IPS-11a (cell line): ENCODE results near the gene TRIM15.

Experiments used
- H3K4me3 ChIP-seq: one replicate; pipeline ENCODE4 v1.5.1; 2013; ENCODE audit warnings: low read depth, low read length, control low read depth

TRIM15 gene

DNA sequence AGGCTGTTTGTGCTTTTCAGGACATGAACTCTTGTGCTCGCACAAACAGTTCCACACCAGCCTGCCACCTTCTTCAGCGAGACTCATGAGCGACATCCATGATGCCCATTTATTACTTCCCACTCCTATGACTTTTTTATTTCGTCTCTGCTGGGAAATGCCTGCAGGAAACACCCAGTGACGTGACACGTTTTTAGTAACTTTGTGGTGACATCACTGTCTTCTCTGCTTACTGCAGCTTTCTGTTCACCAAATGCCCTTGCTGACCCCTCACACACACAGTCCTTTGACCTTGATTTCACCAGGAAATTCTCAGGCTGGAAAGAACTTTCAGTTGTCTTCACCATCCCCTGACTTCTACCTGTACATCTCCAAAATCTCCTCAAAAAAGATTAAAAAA, 18.5 kb upstream of the TRIM15 start:
- H3K4me3 ChIP-seq = no peak overlapping the region

DNA sequence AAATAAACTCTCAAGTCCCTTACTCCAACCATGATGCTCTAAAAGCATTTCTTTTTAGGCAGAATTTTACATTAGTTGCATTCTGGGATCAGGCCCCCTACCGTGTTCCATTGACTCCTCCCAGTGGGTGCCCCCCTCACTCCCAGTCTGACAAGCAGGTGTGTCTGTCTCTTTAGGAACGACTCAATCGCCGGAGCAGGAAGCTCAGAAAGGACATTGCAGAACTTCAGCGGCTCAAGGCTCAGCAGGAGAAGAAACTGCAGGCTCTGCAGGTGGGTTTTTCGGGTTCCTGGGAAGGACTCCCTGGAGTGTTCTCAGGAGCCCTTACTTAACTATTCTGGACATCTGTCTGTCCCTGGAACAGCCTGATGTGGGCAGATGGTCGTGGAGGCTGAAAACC, 17.5 kb upstream of the TRIM15 start:
- H3K4me3 ChIP-seq = no peak overlapping the region

DNA sequence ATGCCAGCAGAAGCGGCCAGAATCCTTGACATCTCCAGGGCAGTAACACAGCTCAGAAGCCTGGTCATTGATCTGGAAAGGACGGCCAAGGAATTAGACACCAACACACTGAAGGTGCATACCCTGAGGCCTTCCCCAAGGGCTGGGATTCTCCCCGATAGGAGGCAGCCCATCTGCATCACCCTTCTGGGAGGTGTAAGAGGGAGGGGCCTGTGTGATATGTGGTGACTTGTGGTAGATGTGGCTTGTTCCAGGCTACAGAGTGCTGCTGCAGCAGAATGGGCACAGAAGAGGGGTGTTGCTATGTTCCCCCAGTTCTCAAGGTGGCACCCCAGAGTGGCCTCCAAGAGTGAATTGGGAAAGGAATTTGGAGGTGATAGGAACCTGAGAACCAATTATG, 16.2 kb upstream of the TRIM15 start:
- no peak overlapping the region for H3K4me3 ChIP-seq

DNA sequence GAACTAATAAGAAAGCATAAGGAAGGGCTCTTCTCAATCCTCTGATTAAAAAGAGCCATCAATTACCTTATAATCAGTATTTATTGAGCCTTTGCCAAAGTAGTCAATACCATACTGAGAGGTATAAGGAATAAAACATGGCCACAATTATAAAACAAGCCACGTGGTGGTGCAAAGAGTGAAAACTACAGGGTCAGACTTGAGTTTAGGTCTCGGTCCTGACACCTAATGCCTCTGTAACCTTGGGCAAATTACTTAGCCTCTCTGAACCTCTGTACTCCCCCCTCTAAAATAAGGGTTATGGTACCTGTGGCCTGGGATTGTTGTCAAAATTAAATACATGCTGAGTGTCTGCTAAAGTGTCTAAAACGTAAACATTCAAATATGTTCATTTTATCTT, 14.1 kb upstream of the TRIM15 start:
- no peak overlapping the region for H3K4me3 ChIP-seq

DNA sequence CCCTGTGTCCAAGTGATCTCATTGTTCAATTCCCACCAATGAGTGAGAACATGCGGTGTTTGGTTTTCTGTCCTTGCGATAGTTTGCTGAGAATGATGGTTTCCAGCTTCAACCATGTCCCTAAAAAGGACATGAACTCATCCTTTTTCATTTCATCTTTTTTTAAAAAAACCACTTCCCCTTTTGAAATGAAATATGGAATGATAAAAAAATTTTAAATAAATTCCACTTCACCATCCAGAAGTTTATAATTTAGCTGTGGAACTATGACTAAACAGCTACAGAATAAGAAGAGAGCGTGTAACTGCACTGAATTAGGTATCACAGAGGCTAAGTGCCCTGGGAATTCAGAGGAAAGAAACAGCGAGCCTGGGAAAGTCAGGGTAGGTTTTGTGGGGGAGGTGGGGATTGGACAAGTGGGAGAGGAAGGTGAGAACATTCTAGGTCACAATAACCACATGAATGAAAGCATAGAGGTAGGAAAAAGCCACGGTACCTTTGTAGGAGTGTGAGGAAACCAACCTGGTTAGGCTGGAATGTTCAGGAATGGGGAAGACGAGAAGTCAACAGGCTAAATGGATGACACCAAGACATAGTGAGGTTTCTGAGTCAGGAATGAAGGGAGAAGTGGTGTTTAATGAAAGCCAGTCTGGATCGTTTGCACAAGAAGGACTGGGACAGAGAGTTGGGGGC, 13.3 kb upstream of the TRIM15 start:
- H3K4me3 ChIP-seq = no peak overlapping the region

DNA sequence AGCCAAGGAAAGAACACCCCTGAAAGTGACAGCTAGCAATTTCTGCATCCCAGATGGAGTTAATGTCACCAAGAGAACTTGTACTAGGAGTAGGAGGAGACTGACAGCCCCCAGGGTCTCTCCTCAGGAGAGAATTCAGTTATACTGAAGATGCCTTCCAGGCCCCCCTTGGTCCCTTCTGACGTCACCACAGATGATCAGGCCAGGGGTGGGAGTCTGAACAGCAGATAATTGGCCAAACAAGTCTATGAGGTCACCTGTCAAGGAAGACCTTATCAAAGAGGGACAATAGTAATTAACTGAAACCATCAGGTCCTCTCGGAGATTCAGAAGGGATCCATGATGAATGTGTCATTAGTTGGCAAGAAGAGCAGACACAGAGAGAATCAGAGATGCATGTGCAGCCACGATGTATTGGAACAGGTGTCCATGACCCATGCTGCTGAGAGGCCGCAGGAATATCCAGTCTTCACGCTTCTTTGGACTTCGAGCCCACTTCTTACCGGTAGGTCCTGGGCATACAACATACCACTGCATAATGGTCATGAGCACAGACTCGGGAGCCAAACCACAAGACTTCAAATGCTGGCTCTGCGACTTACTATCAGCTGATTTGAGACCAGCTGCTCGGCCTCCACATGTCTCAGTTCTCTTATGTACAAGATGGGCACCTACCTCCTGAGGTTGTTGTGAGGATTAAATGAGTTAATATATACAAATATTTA, 12.5 kb upstream of the TRIM15 start:
- no peak overlapping the region for H3K4me3 ChIP-seq

DNA sequence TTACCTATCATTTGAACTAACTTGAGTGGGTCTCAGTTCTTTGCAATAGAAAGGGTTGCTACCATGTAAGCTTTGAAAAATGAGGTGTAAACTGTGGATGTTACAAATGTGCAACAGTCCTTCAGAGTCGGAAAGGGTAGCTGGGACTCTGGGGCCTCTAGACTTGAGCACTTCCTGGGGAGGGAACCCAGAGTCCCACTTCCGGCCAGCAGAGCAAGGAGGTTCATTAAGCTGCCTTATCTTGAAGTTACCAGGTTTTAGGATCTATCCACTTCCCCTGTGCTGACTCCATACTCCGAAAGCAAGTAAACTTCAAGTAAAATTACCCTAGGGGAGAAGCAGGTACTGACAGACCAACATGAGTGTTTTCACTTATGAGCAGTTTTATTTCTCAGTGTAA, 11.8 kb upstream of the TRIM15 start:
- H3K4me3 ChIP-seq = no peak overlapping the region

DNA sequence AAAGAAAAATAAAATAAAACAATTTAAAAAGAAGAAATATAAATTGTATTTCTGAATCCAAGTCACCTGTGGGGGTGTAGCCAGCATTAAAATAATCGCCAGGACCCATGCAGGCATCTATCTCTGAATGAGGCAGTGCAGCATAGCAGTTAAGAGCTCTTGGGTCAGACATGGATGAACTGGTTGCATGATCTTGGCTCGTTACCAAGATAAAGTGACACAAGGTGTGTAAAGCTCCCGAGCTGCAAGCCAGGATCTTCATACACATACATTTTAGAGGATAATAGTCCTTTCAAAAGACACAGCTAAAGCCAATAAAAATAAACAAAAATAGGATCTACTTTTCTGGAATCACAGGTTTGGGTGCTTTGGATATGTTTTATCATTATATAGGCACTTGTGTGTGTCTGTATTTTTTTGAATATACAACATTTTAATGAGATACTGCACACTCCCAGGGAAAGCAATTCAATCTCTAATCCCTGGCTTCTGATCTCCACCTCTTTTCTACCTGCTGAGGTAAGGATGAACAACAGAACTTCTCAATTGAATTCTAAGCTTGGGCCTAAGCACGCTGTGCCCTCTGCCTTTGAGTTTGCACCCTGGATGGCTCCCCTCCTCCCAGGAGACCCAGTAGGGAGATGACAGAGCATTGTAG, 11.2 kb upstream of the TRIM15 start:
- no peak overlapping the region for H3K4me3 ChIP-seq

DNA sequence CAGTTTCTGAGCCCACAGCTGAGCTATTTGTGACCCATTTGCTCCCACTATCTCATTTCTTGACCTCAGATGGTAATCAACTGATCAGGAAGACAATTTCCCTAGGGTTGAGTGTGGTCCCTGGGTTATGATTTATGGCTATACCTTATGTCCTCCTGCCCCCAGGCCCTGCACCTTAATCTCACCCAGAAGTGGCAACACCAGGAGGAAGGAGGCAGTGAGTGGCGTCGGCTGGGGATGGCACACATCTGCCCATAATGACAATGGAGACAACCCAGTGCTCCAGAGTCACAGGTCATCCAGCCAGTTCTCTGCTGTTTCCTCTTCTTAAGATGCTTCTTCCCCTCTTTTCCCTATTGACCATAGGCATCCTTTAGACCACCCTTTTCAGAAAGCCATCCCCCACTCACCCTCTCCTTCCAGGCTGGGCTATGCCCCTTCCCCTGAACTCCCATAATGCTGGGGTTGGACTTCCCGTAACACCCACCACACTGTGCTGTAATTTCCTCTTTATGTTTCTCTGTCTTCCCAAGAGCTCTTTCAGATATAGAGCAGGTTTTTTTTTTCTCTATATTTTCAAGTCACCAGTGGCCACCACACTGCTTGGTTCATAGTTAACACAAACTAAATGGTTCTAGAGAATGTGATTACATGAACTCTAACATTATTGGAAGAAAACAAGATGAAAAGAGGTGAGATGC, 10.3 kb upstream of the TRIM15 start:
- H3K4me3 ChIP-seq = no peak overlapping the region

DNA sequence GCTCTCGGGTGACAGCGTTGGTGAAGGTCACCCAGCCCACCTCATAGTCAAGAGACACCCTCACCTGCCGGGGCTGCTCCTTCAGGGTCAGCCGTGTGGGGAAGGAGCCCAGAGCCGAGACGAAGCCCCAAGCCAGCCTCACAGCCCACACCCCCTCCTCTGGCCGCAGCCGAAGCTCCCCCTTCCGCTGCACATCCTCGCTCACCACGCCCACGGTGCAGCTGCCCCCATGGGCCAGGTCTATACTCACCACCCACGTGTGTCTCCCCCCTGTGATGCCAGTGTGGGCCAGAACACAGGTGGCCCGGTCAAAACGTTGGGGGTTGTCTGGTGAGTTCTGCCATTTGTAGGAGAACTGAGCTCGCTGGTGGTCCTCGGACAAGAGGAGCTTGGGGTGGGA, 9.3 kb upstream of the TRIM15 start:
- no peak overlapping the region for H3K4me3 ChIP-seq

DNA sequence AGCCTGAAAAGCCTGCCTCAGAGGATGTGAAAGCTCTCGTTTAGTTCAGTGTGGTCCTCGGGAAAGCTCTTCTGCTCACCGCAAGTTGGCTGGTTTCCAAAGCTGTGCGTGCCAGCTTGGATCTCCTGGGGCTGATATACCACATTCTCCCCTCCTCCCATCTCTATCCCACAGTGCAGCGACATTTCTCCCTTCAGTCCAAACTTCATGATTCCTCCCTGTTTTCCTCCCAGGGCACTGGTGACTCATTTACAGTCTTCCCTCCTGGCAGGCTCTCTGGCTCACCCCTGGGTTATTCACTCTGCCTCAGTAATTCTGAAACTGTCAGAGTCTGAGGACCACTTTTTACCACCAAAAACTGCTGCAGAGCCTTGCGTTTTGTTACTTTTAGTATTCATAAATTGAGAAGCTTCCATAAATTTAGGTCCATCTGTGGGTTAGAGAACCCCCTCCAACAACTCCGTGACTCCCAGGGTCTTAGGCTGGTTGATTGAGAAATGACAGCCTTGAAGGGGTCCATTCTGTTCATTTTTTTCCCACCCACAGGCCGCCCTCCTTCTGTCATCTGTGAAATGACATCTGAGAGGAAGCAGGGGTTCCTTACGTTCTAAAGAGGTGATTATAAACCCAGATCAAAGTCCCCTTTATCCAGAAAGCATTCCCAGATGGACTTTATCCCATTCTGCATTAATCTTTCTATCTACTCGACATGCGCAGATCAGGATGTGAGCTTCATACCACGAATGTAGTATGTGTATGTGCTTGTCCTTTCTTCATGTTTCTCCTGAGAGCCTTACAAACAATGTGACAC, 8.4 kb upstream of the TRIM15 start:
- no peak overlapping the region for H3K4me3 ChIP-seq

DNA sequence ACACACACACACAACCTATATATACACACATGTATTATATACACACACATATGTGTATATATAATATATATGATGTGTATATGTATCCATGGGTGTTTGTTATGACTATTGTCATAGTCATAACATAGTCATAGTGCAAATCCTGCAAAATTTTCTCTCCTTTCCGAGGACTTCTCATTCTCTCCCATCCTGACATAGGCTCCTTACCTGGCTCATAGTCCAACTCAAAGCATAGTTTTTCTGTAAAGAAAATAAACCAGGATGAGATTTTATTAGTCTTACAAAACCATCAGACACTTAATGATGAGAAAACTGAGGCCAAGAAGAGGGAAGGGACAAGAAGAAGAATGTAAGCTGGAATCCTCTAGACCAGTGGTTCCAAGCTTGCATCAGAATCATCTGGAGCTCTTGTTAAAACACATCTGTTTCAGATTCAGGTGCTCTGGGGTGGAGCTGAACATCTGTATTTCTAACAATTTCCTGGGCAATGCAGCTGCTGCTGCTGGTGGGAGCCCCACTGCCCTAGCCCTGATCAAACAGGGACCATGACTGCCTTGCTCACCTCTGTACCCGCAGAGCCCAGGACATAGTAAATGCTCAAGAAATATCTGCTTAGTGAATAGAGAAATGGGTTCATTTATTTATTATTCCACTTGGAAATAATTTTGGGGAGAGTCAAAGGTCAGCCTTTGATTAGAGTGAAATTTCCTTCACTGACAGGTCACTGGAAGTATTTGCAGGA, 7.7 kb upstream of the TRIM15 start:
- no peak overlapping the region for H3K4me3 ChIP-seq

DNA sequence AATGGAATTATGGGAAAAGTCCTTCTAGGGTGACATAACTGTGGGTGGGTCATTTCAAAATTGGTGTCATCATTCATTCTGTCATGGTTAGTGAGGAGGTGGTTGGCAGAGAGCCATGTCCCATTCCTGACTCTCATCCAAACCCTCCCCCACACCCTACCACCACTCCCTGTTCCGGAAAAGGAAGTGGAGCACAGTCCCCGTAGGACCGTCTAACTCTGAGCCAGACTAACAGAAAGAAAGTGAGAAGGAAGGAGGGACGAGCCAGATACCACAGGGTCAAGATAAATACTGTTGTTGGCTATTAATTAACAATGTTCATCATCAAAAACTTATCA, 7.1 kb upstream of the TRIM15 start:
- H3K4me3 ChIP-seq = no peak overlapping the region

DNA sequence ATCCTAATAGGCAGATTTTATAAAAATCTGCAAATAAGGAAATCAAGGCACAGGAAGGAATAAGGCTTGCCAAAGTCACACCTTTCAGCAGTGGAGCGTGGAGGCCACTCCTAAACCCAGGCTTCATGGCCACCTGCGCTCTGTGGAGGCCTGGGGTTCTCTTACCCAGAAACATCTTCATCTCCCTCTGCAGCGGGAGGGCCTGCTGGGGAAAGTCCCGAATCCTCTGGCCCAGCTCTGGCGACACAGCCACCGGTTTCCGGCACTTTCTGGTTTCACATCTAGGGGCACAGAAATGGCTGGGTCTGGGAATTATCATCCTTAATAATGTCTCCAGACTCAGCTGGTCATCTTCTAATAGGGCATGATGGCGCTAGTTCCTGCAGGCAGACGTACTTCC, 6.6 kb upstream of the TRIM15 start:
- no peak overlapping the region for H3K4me3 ChIP-seq

DNA sequence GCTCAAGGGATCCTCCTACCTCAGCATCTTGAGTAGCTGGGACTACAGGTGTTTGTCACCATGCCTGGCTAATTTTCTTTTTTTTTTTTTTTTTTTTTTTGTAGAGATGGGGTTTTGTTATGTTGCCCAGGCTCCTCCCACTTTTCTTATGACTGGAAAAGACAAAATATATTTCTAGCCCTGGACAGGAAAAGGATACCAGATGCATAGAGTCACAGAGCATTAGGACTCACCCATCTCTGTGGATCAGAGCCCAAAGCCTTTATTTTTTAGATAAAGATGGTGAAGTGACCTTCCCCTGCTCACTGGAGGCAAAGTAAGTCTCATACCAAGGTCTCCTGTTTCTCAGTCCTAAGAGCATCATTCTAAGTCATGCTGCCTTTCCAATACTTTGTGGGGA, 5.8 kb upstream of the TRIM15 start:
- no peak overlapping the region for H3K4me3 ChIP-seq

DNA sequence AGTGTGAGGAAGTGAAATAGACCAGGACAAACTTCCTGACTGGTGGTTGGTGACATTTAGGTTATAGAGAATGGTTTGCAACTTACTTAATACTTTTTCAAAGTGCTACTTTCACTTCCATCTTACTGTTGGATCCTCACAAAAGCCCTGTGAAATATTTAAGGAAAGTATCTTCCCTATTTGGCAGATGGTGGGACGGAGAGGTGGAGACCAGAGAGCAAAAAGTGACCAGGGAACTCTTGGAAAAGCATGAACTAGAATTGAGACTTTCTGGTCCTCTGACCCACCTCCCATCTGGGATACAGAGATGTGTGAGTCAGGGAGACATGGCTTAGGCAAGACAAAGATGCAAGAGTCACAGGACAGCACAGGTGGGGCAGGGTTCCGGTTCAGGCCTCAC, 5.3 kb upstream of the TRIM15 start:
- no peak overlapping the region for H3K4me3 ChIP-seq

DNA sequence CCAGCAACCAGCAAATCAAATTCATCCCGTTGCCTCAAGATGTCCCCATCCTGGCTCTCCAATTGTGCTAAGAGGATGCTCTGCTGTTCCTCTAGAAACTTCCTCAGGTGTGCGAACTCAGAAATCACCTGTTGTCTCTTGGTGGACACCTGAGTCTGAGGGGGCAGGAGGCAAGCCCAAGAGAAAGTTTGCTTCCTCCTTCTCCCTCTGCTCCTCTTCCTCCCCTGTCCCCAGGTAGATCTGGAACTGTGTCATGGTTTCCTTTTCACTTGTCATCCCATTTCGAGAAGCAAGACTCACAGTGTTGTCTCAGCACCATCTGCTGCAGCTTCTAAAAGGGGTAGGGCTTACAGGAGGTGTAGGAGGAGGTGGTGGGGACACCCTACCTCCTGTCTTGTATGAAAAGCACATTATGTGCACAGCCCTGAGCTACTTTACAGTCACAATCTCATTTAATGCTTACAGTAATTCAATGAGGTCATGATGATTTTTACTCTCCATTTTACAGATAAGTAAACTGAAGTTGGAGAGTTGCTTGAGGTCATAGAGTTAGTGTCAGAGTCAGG, 4.8 kb upstream of the TRIM15 start:
- no peak overlapping the region for H3K4me3 ChIP-seq

DNA sequence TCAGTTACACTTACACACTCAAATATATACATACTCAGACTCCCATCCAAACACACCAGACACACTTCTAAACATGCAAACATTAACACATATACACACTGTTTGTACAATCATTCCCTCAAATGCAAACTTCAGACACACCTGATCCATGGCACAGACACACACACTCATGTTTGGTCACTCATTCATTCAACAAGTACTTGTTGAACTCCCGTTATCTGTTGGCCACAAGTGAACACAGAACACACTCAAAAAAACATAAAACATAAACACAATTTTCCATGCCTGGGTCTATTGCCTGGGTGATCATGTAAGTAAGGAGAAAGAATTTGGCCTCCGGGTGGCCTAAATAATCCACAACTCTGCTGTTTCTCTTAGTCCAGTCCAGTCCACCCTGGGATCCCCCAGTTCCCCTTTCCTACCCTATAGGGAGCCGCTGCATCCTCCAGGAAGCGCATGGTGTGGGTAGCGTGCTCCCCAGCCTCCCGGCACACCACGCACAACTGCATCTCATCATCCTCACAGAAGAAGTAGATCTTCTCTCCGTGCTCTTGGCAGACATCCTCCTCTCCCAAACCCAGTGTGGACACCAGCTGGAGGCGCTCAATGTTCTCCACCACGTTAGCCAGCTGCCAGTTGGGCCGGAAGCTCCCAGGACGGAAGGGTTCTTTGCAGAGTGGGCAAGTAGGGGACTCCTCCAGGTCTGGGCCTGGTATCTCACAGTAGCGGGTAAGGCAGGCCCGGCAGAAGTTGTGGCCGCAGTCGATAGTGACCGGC, 3.1 kb upstream of the TRIM15 start:
- no peak overlapping the region for H3K4me3 ChIP-seq
